G401.6 (cell line): ENCODE measurements around the gene A3GALT2.

Experiments
- FAIRE-seq: peaks from 2 replicates; lab custom pipeline; 2012; peaks lifted over from hg19 to GRCh38; lab: Jason Lieb, UNC

The A3GALT2 gene

GRCh38 chr1:33331444-33332356 lies 10.8 kb upstream of the A3GALT2 start:
- no peak for FAIRE-seq

- FAIRE-seq: no peak
Measured at GRCh38 chr1:33330906-33331305, 10.0 kb upstream of the A3GALT2 start.

- FAIRE-seq: no peak
Measured at GRCh38 chr1:33330361-33330890, 9.5 kb upstream of the A3GALT2 start.

- FAIRE-seq: no peak
Measured at GRCh38 chr1:33329600-33330305, 8.9 kb upstream of the A3GALT2 start.

GRCh38 chr1:33328817-33329216 lies 7.9 kb upstream of the A3GALT2 start:
- no peak for FAIRE-seq

GRCh38 chr1:33327587-33328325 lies 6.9 kb upstream of the A3GALT2 start:
- no peak for FAIRE-seq

- no peak for FAIRE-seq
Measured at GRCh38 chr1:33326785-33327184, 5.9 kb upstream of the A3GALT2 start.

- no peak for FAIRE-seq
Measured at GRCh38 chr1:33324677-33325575, 4.0 kb upstream of the A3GALT2 start.

GRCh38 chr1:33323663-33324477 lies 3.0 kb upstream of the A3GALT2 start:
- no peak for FAIRE-seq

- FAIRE-seq: no peak
Measured at GRCh38 chr1:33322870-33323585, 2.1 kb upstream of the A3GALT2 start.

GRCh38 chr1:33322109-33322508 lies 1.2 kb upstream of the A3GALT2 start:
- FAIRE-seq: no peak

- FAIRE-seq: no peak
Measured at GRCh38 chr1:33321178-33321577, 280 bp upstream of the A3GALT2 start.

- FAIRE-seq: no peak
Measured at GRCh38 chr1:33319949-33320618, 814 bp downstream of the A3GALT2 start.

GRCh38 chr1:33319186-33319948 lies 1.5 kb downstream of the A3GALT2 start:
- FAIRE-seq: no peak

GRCh38 chr1:33317946-33318345 lies 3.0 kb downstream of the A3GALT2 start:
- FAIRE-seq: no peak

- no peak for FAIRE-seq
Measured at GRCh38 chr1:33317354-33317753, 3.5 kb downstream of the A3GALT2 start.

- no peak for FAIRE-seq
Measured at GRCh38 chr1:33316601-33317000, 4.3 kb downstream of the A3GALT2 start.

- FAIRE-seq: no peak
Measured at GRCh38 chr1:33314416-33314815, 6.5 kb downstream of the A3GALT2 start.

GRCh38 chr1:33312413-33312749 lies 8.5 kb downstream of the A3GALT2 start:
- FAIRE-seq: no peak
